NCI-H1092 treated with DMSO at 0.1 percent for 48 hours (cell line): ENCODE measurements around the gene ACAP2.
"Not testable (repeated sequence)": the region's sequence is repeated elsewhere in the genome, so short reads cannot be mapped to it uniquely, and the experiment has no call there.

Source experiments
- DNase-seq: peaks from one replicate; lab custom pipeline; 2025; lab: John Stamatoyannopoulos, UW

The ACAP2 gene

DNA sequence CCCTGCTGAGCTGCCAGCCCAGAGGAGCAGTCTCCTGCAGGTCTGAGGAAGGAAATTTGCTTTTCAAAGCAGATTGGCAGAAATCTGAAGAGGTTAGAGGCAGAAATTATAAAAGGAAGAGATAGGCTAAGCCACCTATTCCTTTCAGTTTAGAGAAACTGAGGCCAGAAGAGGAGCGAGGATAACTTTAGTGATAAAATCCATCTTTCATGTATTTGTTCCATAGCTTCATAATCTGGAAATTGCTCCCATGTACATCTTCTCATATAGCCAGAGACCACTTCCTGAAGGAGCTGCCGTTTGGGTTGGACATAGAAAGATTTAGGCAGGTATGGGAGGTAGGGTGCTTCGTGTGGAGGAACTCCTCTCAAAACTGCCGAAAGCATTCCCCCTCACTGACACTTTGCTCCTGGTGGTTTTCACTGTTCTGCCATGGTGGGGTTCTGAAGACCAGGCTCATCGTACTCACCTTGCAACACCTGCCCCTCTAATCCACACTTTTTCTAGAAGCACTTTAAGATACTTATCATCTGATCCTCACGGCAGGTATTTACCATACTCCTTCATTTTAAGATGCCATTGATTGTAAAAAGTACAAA is 670 bp upstream of the ACAP2 start:
- peak; percentile 41 for DNase-seq

DNA sequence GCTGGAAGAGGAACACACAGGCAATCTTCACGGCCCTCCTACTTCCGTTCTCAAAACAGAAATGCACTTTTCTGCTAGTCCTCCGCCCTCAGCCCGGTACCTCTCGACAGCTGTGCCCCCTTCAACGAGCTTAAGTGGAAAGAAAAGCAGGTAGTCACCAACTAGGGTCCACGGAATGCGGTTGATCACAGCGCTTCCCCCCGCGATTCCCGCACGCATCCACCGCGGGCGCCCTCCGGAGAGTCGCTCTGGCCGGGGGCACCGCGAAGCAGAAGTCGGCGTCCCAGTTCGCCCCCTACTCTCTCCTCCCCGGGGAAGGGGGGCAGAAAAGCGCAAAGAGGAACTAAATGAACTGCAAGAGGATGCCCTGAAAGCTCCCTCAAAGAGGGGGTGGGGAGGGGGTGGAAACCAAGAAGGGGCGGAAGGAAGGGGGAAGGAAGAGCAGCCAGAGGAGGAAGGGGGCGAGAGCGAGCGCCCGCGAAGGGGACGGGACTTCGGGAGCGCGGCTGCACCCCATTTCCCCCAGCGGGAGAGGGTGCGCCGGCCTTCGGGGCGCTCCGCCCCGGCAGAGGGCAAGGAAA is 738 bp downstream of the ACAP2 start:
- peak; percentile 48 for DNase-seq

DNA sequence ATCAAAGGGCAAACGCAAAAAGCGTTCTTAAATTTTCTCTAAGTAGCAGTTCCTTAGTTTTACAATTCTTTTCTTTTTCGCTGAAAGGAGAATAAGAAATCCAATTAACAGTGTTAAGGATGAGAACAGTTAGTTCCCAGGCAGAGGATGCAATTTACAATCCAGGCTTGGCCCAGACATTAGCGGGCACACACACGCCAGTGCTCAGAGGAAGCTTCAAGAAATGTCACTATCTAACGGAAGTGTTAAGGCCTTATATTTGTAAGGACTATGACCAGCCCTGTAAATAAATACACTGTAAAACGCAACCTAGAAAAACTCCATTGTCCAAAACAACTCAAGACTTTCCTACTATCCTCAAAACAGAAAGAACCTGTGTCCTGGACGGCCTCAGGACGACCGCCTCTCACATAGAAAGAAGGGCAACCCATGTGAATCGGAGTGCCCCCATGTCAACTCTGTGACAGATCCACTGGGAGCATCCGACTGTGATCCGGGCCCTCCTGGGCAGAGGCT is 1.3 kb downstream of the ACAP2 start:
- DNase-seq, result peak; percentile 35

DNA sequence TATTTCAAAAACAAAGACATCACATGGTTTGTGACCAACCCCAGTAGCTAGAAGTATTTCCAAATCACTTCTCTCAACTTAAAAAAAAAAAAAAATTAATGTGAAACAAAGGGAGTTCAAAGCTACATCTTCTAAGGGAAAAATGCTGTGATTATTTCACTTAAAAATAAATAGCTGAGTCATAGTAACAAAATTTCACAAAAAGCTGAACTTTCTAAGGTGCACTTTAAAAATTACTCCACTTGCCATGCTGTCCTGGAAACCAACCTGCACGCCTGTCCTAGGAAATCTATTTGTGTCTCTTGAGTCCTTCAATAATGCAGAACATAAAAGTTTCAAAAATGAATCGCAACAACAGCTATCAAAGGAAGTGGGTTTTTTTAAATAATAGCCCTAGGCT is 1.8 kb downstream of the ACAP2 start:
- no peak for DNase-seq

DNA sequence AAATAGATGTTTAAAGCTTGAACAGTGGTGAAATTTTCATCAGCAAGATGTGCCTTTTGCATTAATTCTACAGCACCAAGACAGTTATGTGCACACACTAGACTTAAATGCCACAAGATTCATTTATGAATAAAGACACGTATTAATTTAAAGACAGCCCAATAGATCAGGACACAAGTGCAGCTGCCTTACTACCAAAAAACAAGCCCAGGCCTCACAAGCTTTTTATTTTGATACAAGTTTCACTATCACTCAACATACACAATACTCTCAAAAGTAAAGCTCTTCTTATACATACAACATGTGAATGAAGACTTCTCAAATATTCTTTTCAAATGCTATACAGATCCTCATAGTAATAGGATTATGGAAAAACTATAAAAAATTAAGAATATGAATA is 2.4 kb downstream of the ACAP2 start:
- DNase-seq, result no peak

DNA sequence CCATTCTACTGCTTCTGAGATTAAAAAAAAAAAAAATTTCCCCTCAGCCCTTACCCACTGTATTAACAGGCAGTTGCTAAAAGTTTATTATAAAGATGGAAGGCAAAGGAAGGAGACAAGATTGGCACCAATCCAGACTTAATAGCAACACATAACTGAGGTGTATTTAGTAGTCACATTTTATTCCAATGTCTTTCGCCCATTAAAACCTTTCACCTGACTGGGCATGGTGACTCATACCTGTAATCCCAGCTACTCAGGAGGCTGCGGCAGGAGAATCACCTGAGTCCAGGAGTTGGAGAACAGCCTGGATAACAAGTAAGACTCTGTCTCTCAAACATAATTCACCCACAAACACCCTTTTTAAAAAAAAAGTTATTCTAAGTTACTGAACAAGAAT is 4.4 kb downstream of the ACAP2 start:
- no peak for DNase-seq

DNA sequence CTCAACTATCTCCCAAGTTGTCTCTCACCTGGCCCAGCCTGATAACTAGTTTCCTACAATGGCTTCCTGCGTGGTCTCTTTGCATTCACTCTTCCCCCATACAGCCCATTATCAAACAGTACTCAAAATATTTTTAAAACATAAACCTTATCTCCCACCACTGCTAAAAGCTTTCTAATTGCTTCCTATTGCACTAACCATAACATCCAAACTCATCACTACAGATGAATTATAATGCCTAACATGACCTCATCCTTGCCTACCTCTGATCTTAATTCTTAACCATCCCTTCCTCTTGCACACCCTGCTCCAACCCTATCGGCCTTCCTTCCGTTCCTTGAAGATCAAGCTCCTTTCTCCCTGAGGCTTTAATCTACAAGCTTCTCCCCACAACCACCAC is 17.0 kb downstream of the ACAP2 start:
- no peak for DNase-seq

DNA sequence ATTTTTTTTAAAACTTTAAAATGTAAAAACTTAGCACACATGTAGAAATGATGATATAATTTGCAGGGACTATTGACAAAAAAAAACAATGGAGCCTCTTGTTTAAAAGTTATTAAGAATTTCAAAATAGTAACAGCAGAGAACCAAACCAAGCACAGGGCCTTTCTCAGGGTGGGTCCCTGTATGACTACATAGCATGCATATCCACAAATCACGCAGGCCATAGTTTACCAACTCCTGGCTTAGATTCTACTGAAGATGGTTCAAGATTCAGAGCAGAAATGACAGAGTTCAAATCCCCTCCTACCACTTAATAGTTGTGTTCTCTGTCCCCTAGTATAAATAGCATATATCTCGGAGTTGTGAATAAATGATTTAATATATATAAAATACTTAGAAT is 19.0 kb downstream of the ACAP2 start:
- DNase-seq, result no peak

DNA sequence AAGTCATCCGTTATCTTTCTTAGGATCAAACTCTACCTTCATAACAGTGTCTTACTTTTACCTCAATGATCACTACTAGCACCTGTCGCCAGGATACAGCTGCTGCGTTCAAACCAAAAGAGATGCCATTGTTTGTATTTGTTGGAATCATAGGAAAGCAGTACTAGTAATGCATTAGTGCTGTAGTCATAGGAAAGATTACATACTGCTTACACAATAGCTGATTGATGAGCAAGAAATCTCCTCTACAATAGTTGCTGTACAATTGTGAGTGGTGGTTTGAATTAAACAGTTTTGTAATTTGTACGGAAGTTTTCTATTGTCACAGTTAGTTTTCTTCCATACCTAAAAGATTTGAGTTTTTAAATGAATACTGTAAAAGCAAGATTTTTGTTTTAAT is 21.4 kb downstream of the ACAP2 start:
- no peak for DNase-seq

DNA sequence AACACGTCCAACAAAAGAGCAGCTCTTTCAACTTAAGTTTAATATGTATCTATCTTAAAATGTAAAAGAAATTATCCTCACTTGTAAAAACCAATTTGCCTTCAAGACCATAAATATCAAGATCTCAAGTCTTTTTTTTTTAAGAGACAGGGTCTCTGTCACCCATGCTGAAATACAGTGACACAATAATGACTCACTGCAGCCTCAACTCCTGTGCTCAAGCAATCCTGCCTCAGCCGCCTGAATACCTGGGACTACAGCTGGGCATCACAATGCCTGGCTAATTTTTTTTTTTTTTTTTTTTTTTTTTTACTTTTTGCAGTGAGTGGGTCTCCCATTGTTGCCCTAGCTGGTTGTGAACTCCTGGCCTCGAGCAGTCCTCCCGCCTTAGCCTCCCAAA is 26.0 kb downstream of the ACAP2 start:
- DNase-seq, result no peak

DNA sequence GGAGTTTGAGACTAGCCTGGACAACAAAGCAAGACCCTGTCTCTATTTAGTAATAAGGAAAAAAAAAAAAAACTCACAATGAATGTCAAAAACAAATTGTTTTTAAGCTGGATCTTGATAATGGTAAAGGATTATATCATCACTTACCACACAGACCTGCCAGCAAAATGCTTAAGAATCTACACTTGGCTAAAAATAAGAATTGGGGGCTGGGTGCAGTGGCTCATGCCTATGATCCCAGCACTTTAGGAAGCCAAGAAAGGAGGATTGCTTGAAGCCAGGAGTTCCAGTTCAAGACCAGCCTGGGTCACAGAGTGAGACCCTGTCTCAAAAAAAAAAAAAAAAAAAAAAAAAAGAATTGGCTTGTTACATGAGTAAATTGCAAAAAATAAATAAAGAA is 31.0 kb downstream of the ACAP2 start:
- no peak for DNase-seq

DNA sequence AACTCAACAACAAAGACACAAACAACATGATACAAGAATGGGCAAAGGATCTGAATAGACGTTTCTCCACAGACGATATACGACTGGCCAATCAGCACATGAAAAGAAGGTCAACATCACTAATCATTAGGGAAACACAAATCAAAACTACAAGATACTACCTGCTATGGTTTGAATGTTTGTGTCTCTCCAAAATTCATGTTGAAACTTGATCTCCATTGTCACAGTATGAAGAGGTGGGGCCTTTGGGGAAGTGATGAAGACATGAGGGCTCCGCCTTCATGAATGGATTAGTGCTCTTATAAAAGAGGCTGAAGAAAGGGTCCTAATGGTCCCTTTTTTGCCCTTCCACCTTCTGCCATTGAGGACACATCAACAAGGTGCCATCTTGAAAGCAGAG is 32.3 kb downstream of the ACAP2 start:
- DNase-seq, result no peak

DNA sequence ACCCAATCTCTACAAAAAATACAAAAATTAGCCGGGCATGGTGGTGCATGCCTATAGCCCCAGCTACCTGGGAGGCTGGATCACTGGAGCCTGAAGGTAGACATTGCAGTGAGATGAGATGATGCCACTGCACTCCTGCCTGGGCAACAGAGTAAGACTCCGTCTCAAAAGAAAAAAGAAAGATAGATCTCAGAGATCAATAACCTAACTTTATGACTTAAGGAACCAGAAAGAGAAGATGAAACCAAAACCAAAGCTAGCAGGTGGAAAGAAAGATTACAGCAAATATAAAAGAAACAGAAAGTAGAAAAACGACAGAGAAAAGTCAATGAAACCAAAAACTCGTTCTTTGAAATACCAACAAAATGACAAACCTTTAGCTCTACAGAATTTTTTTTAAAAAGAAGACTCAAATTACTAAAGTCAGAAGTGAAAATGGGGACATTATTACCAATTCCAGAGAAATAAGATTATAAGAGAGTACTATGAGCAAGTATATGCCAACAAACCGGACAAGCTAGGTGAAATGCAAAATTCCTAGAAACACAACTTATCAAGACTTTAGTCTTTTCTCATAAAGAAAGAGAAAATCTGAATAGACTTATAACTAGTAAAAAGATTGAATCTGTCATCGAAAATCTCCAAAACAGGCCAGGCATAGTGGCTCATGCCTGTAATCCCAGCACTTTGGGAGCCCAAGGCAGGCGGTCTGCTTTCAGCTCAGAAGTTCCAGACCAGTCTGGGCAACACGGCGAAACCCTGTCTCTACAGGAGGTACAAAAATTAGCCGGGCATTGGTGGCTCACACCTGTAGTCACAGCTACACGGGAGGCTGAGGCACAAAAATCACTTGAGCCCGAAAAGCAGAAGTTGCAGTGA is 35.0 kb downstream of the ACAP2 start:
- DNase-seq, result no peak

DNA sequence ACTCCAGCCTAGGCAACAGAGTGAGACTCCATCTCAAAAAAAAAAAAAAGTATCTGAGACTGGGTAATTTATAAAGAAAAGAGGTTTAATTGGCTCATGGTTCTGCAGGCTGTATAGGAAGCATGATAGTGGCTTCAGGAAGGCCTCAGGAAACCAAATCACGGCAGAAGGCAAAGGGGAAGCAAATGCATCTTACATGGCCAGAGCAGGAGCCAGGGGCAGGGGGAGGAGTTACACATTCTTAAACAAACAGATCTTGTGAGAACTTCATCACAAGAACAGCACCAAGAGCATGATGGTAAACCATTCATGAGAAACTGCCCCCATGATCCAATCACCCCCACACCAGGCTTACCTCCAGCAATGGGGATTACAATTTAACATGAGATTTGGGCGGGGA is 37.2 kb downstream of the ACAP2 start:
- no peak for DNase-seq

DNA sequence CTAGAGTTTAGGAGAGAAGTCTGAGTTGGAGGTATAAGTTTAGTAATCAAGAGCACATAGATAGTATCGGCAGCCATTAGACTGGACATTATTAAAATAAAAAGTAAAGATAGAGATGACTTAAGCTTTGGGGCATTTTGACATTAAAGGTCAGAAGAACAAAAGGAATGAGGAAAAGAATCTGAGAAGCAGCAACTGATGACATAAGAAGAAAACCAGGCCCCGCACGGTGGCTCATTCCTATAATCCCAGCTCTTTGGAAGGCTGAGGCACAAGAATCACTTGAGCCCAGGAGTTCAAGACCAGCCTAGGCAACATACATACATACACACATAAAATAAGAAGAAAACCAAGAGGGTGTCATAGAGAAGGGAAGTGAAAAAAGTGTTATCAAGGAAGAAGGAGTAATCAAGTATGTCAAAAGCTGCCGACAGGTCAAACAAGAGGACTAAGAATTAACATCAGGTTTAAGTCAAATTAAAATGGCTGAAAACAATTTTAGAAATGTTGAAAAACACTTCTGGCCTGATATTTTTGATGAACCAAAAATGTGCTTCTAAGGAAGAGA is 38.9 kb downstream of the ACAP2 start:
- DNase-seq, result no peak

DNA sequence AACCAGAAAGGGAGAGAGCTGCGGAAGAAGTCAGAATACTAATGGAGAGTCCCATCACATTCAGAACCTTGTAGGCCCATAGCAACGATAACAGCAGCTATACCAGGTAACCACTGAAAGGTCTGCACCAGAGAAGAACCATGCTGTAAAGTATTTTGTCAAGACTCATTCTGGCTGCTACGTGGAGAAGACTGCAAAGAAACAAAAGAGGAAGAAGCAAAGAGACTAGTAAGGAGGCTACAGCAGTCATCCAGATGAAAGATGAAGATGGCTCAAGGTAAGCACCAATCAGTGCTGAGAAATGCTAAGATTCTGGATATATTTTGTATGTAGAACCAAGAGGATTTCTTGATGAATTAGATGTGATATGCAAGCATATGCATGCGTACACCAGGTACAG is 39.6 kb downstream of the ACAP2 start:
- DNase-seq, result no peak

DNA sequence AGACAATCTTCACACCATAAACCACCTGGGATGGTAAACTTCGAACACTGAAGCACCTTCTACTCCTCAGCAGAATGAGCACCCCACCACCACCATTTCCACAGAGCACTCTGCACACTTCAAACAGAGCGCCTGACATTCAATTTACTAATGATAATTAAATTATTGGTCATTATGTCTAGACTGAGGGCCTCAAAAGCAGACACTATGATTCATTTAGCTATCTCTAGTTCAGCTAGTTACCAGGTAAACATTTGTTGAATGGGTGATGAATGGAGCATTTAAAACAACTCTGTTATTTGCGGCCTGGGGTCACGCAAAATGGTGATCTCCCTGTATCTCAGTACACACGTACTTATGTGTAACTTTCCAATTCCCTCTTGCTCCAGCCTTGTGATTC is 40.9 kb downstream of the ACAP2 start:
- DNase-seq, result no peak

DNA sequence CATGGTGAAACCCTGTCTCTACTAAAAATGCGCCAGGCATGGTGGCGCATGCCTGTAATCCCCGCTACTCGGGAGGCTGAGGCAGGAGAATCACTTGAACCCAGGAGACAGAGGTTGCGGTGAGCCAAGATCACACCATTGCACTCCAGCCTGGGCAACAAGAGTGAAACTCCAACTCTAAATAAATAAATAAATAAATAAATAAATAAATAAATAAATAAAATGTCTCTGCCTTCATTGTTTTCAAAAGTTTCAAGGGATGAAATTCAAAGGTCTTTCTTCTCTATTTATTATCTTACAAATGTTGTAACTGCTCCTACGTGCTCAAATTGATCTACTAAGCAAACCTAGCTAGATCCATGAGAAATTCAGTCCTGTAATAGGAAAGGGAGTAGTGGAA is 44.4 kb downstream of the ACAP2 start:
- not testable (repeated sequence) for DNase-seq

DNA sequence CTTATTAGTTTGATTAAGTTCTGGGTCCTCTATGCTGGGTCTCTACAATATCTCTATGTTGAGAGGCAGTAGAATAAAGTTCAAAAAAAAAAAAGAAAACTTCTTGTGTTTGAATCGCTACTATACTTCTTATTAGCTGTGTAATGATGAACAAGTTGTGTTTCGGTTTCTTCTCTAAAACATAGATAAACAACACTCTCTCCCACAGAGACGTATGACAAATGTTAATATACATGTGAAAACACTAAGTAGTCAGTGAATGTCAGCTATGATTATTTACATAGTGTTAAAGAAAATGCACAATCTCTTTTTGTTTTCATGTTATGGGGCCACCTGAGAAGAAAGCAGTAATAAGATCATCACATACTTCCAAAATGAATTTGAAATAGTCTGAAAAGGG is 45.3 kb downstream of the ACAP2 start:
- DNase-seq, result no peak

DNA sequence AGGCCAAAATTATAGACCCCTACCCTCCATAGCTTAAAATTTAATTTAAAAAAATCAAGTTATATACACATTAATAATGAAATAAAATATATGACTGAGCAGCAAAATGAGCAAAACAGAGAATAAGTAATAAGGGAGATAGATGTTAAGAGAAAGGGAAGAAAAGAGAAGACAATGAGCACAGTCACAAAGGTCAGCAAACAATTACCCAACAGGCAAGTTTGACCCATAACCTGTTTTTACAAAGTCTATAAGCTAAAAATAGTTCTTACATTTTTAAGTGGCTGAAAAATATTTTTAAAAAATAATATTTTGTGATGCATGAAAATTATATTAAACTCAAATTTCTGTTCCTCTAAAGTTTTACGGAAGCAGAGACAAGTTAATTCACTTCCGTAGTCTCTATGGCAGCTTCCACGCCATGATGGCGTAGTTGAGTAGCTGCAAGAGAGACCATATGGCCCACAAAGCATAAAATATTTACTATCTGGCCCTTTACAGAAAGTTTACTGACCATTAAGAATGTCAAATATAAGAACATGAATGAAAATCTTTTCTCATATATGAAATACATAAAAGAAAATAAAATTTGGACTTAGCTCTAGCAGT is 47.5 kb downstream of the ACAP2 start:
- no peak for DNase-seq

DNA sequence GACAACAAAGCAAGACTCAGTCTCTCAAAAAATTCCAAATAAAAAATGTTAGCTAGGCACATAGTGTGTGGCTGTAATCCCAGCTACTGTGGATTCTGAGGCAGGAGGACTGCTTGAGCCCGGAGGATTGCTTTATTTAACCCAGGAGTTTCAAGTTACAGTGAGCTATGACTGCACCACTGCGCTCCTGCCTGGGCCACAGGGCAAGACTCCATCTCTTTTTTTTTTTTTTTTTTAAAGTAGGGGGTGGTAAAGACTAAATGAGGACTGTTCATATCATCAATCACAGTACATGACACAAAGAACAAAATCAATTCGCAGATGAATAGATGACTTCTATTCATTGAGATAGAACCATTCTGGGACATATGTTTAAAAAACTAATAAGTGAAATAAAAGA is 48.1 kb downstream of the ACAP2 start:
- DNase-seq, result no peak

DNA sequence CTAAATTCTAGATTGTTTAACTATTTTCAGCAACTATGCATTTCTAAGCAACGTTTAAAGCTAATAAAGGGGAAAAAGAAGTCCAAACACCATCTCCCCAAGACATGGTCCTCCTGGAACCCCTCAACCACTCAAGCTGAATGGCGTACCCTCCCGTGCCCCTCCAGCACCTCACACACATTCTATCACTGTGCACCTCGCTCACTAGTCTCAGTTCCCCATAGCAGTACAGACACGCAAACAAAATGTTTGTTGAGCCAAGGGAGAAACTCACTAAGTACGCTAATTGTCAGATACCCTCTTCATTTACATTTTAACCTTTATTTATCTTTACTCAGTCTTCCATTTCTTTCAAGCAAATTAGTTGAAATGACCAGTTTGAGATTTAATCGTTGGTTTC is 48.8 kb downstream of the ACAP2 start:
- DNase-seq, result no peak

DNA sequence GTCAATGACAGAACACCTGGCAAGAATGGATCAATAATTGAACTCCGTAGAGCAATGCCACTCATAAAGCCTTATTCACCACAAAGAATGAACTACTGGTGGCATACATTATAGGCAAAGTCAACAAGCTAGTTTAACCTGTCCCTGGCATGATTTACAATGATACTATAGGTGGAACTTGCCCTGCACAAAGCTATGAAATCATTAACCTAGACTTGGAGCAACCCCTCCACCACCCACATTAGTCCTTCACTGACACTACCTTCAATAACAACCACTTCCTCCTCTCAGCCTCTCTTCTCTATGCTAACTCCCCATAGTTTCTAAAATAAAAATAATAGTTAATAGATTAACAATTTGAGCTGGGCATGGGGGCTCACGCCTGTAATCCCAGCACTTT is 54.4 kb downstream of the ACAP2 start:
- DNase-seq, result no peak
